ENCODE results near the gene MCM7. TPM values are rescaled to one million over a fixed set of nuclear protein-coding genes. Genes with fewer than 3 reads are reported as not detected.

The MCM7 gene
- total RNA-seq, 1 experiment from 2014 or later, result 109 TPM

- no peaks in the 10 kb centered on the region for H4K20me1 ChIP-seq (ENCODE audit: insufficient read depth, low read depth, low read length)
- H3K9me3 ChIP-seq (ENCODE audit: low read length), result no peaks in the 10 kb centered on the region
- H3K9ac ChIP-seq (ENCODE audit: low read length), result peak within 1 kb of the TSS; percentile 90
- no peaks in the 10 kb centered on the region for H3K9me2 ChIP-seq (replicated peaks; ENCODE audit: insufficient read depth, low read length)
- no peaks in the 10 kb centered on the region for H3K36me3 ChIP-seq (ENCODE audit: insufficient read depth, low read length)
- peak within 1 kb of the TSS; percentile 93 for H2AFZ ChIP-seq (ENCODE audit: low read length)
- peak; percentile 97 for DNase-seq
- H3K27ac ChIP-seq (ENCODE audit: low read length), result peak within 1 kb of the TSS; percentile 94
- no peaks in the 10 kb centered on the region for H3K27me3 ChIP-seq (ENCODE audit: low read length)
- H3K79me2 ChIP-seq (ENCODE audit: low read length), result peaks cover 21% of the 10 kb centered on the region
- peak within 1 kb of the TSS; percentile 80 for H3K4me3 ChIP-seq (ENCODE audit: low read length)
- peak within 1 kb of the TSS; percentile 79 for H3K4me2 ChIP-seq (ENCODE audit: low read depth, low read length, poor library complexity, severe bottlenecking)
- peaks cover 31% of the 10 kb centered on the region for H3K4me1 ChIP-seq (ENCODE audit: low read length)
Measured at GRCh38 chr7:100126931-100127865, 26.0 kb upstream of the MCM7 start, which contains the start of gene MBLAC1. TSS of gene MBLAC1 (plus strand) at chr7:100126967. CDS start at chr7:100127396, 429 bp downstream.

DNA sequence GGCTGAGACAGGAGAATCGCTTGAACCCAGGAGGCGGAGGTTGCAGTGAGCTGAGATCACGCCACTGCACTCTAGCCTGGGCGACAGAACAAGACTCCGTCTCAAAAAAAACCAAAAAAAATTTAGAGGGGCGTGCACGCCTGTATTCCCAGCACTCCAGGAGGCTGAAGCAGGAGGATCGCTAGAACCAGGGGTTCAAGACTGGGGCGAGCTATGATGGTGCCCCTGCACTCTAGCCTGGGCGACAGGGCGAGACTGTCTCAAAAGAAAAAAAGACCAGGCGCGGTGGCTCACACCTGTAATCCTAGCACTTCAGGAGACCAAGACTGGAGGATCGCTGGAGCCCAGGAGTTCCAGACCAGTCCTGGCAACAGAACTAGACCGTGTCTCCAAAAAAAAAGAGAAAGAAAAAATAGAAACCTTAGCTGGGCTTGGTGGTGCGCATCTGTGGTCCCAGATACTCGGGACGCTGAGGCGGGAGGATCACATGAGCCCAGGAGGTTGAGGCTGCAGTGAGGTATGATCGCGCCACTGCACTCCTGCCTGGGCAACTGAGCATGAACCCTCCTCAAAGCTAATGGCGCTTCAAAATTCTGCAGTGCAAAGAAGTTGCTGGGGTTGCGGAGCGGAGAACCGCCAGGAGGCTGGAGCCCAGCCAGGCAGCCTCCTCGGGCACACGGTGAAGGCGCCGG is 25.2 kb upstream of the MCM7 start:
- Histone ChIP-seq H3K9ac (ENCODE audit: low read length) (peak overlapping the region; percentile 90), H3K36me3 (ENCODE audit: insufficient read depth, low read length) (no peaks in the 10 kb centered on the region), H3K27me3 (ENCODE audit: low read length) (no peaks in the 10 kb centered on the region), H3K9me3 (ENCODE audit: low read length) (no peaks in the 10 kb centered on the region), H4K20me1 (ENCODE audit: insufficient read depth, low read depth, low read length) (no peaks in the 10 kb centered on the region), H3K4me3 (ENCODE audit: low read length) (peak overlapping the region; percentile 80), H3K4me1 (ENCODE audit: low read length) (peaks cover 31% of the 10 kb centered on the region), H3K27ac (ENCODE audit: low read length) (peak overlapping the region; percentile 94), H3K79me2 (ENCODE audit: low read length) (peaks cover 22% of the 10 kb centered on the region), H2AFZ (ENCODE audit: low read length) (peak overlapping the region; percentile 93; the same call in 1 of the 2 replicates), H3K4me2 (ENCODE audit: low read depth, low read length, poor library complexity, severe bottlenecking) (peak overlapping the region; percentile 79), H3K9me2 (replicated peaks; ENCODE audit: insufficient read depth, low read length) (no peaks in the 10 kb centered on the region)
- no peak for DNase-seq

- Histone ChIP-seq H3K27ac (ENCODE audit: low read length) (peak overlapping the region; percentile 10; the same call in 1 of the 2 replicates), H3K9ac (ENCODE audit: low read length) (0 out of 2 replicates have a peak overlapping the region, but pooled peaks have one; percentile 1)
Measured at GRCh38 chr7:100124301-100125230, 23.4 kb upstream of the MCM7 start.

DNA sequence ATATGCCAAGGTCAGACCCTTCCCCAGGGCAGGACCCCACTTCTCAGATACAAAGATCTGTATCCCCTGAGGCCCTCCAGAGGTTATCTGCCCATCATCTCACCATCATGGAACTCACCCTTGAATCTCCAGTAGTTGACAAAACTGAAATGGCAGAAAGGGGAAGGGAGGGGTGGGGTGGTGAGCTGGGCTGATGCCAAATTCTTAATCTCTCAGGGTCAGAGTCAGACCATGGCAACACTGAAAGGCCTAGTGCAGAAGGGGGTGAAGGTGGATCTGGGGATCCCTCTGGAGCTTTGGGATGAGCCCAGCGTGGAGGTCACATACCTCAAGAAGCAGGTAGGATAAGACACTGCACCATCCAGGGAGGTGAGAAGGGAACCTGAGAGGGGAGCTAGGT is 21.4 kb upstream of the MCM7 start:
- H3K27me3 ChIP-seq (ENCODE audit: low read length), result no peaks in the 10 kb centered on the region
- H3K9me3 ChIP-seq (ENCODE audit: low read length), result no peaks in the 10 kb centered on the region
- no peak overlapping the region for H2AFZ ChIP-seq (ENCODE audit: low read length)
- no peaks in the 10 kb centered on the region for H3K9me2 ChIP-seq (replicated peaks; ENCODE audit: insufficient read depth, low read length)
- no peak for DNase-seq
- no peak overlapping the region for H3K4me2 ChIP-seq (ENCODE audit: low read depth, low read length, poor library complexity, severe bottlenecking)
- no peak overlapping the region for H3K27ac ChIP-seq (ENCODE audit: low read length)
- no peaks in the 10 kb centered on the region for H3K36me3 ChIP-seq (ENCODE audit: insufficient read depth, low read length)
- no peaks in the 10 kb centered on the region for H4K20me1 ChIP-seq (ENCODE audit: insufficient read depth, low read depth, low read length)
- H3K4me1 ChIP-seq (ENCODE audit: low read length), result peaks cover 37% of the 10 kb centered on the region
- H3K79me2 ChIP-seq (ENCODE audit: low read length), result peaks cover 33% of the 10 kb centered on the region
- H3K4me3 ChIP-seq (ENCODE audit: low read length), result no peak overlapping the region
- no peak overlapping the region for H3K9ac ChIP-seq (ENCODE audit: low read length)

More at GRCh38 chr7:100124301-100125230, 23.4 kb upstream of the MCM7 start:
- Histone ChIP-seq H2AFZ (ENCODE audit: low read length) (no peak overlapping the region), H4K20me1 (ENCODE audit: insufficient read depth, low read depth, low read length) (no peaks in the 10 kb centered on the region), H3K79me2 (ENCODE audit: low read length) (peaks cover 22% of the 10 kb centered on the region), H3K9me2 (replicated peaks; ENCODE audit: insufficient read depth, low read length) (no peaks in the 10 kb centered on the region), H3K4me3 (ENCODE audit: low read length) (peak overlapping the region; percentile 80; the same call in 1 of the 2 replicates), H3K4me1 (ENCODE audit: low read length) (peaks cover 39% of the 10 kb centered on the region), H3K27me3 (ENCODE audit: low read length) (no peaks in the 10 kb centered on the region), H3K9me3 (ENCODE audit: low read length) (no peaks in the 10 kb centered on the region), H3K36me3 (ENCODE audit: insufficient read depth, low read length) (no peaks in the 10 kb centered on the region), H3K4me2 (ENCODE audit: low read depth, low read length, poor library complexity, severe bottlenecking) (peak overlapping the region; percentile 79)
- no peak for DNase-seq

DNA sequence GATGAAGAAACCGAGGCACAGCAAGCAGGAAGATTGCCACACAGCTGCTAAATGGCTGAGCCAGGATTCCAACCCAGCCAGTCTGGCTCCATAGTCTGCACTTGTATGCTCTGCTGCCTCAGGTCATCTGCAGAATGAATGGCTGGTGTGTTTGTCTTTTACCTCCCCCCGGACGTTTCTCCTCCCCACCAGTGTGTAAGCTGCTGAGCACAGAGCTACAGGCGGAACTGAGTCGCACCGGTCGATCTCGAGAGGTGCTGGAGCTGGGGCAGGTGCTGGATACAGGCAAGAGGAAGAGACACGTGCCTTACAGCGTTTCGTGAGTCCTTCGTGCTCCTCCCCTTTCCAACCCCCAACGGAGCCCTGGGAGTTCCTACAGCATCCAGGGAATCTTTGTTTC is 20.9 kb upstream of the MCM7 start:
- Histone ChIP-seq H3K4me2 (ENCODE audit: low read depth, low read length, poor library complexity, severe bottlenecking) (no peak overlapping the region), H3K4me3 (ENCODE audit: low read length) (no peak overlapping the region), H3K4me1 (ENCODE audit: low read length) (peaks cover 33% of the 10 kb centered on the region), H3K9me3 (ENCODE audit: low read length) (no peaks in the 10 kb centered on the region), H3K27me3 (ENCODE audit: low read length) (no peaks in the 10 kb centered on the region), H3K9me2 (replicated peaks; ENCODE audit: insufficient read depth, low read length) (no peaks in the 10 kb centered on the region), H4K20me1 (ENCODE audit: insufficient read depth, low read depth, low read length) (no peaks in the 10 kb centered on the region), H3K36me3 (ENCODE audit: insufficient read depth, low read length) (no peaks in the 10 kb centered on the region), H3K9ac (ENCODE audit: low read length) (no peak overlapping the region), H3K79me2 (ENCODE audit: low read length) (peaks cover 33% of the 10 kb centered on the region), H2AFZ (ENCODE audit: low read length) (no peak overlapping the region), H3K27ac (ENCODE audit: low read length) (no peak overlapping the region)
- DNase-seq, result no peak

DNA sequence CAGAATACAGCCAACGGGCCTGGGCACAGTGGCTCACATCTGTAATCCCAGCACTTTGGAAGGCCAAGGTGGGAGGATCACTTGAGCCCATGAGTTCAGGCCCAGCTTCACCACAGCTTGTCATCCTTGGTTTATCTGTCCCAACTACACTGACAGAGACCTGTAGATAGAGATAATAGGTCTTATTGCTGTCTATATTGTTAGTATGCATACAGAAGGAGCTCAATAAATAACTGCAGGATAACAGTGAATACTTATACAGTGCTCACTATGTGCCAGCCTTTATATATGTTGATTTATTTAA is 19.5 kb upstream of the MCM7 start:
- no peaks in the 10 kb centered on the region for H3K9me3 ChIP-seq (ENCODE audit: low read length)
- no peaks in the 10 kb centered on the region for H4K20me1 ChIP-seq (ENCODE audit: insufficient read depth, low read depth, low read length)
- peak overlapping the region; percentile 81 for H3K4me3 ChIP-seq (ENCODE audit: low read length)
- no peaks in the 10 kb centered on the region for H3K36me3 ChIP-seq (ENCODE audit: insufficient read depth, low read length)
- H3K27me3 ChIP-seq (ENCODE audit: low read length), result no peaks in the 10 kb centered on the region
- DNase-seq, result no peak
- H2AFZ ChIP-seq (ENCODE audit: low read length), result no peak overlapping the region
- peak overlapping the region; percentile 68 for H3K27ac ChIP-seq (ENCODE audit: low read length)
- peak overlapping the region; percentile 82 for H3K9ac ChIP-seq (ENCODE audit: low read length)
- H3K9me2 ChIP-seq (replicated peaks; ENCODE audit: insufficient read depth, low read length), result no peaks in the 10 kb centered on the region
- H3K4me2 ChIP-seq (ENCODE audit: low read depth, low read length, poor library complexity, severe bottlenecking), result peak overlapping the region; percentile 92
- H3K79me2 ChIP-seq (ENCODE audit: low read length), result peaks cover 27% of the 10 kb centered on the region
- H3K4me1 ChIP-seq (ENCODE audit: low read length), result peaks cover 32% of the 10 kb centered on the region

DNA sequence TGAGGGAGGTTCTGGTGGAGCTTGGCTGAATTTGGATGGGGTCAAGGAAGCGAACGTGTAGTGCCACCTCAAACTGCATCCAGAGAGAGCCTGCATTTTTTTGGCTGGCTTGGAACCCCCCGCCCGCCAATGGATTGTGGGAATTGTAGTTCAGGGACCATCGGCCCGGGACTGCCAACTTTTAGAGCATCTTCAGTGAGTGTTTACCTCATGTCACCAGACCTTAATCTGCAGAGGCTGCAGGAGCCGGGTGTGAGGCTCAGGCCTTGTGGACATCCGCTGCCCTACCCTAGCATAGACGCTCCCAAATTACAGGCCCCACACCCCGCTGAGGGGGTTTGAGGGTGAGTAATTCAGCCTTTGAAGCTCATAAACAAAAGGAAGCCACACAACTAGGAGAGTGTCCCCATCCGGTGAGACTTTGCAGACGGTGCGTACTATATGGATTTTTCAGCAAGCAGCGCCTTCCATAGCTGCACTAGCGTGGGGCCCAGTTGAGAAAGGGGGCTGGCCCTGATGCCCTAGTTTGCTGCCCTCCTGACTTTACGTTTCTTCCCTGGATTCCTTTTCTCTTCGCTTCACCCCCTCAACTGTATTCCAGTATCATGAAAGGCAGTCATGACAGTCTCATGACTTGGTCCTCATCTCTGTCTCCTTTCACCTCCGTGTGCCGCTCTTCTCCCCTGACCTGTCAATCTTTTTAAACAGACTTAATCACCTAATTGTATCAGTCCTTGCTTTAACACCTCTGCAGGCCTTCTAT is 19.0 kb upstream of the MCM7 start:
- H3K4me3 ChIP-seq (ENCODE audit: low read length), result peak overlapping the region; percentile 81
- peak overlapping the region; percentile 82 for H3K9ac ChIP-seq (ENCODE audit: low read length)
- peaks cover 26% of the 10 kb centered on the region for H3K4me1 ChIP-seq (ENCODE audit: low read length)
- peaks cover 22% of the 10 kb centered on the region for H3K79me2 ChIP-seq (ENCODE audit: low read length)
- peak overlapping the region; percentile 70; the same call in 1 of the 2 replicates for H2AFZ ChIP-seq (ENCODE audit: low read length)
- peak overlapping the region; percentile 92 for H3K4me2 ChIP-seq (ENCODE audit: low read depth, low read length, poor library complexity, severe bottlenecking)
- H4K20me1 ChIP-seq (ENCODE audit: insufficient read depth, low read depth, low read length), result no peaks in the 10 kb centered on the region
- no peaks in the 10 kb centered on the region for H3K36me3 ChIP-seq (ENCODE audit: insufficient read depth, low read length)
- peak; percentile 89 for DNase-seq
- no peaks in the 10 kb centered on the region for H3K27me3 ChIP-seq (ENCODE audit: low read length)
- peak overlapping the region; percentile 68 for H3K27ac ChIP-seq (ENCODE audit: low read length)
- H3K9me3 ChIP-seq (ENCODE audit: low read length), result no peaks in the 10 kb centered on the region
- H3K9me2 ChIP-seq (replicated peaks; ENCODE audit: insufficient read depth, low read length), result no peaks in the 10 kb centered on the region

Measured in Karpas-422 (cell line).